GM18951 (cell line): ENCODE data around the gene BTD.
A peak's percentile ranks its signal among the peaks of the same experiment; 100 is the strongest.

Experiments
- POLR2A ChIP-seq: IDR thresholded peaks from 4 replicates; pipeline ENCODE4 v1.6.1; 2011; ENCODE audit warnings: mild to moderate bottlenecking; ENCODE audit not compliant: insufficient read length, insufficient read depth; ENCODE audit errors: extremely low read depth
- in situ Hi-C: fragments of 300-500 bp; cut with MboI; formaldehyde crosslinking; loops from one replicate; pipeline ENCODE4 v1.12.0; 2022; ENCODE audit warnings: low sequenced_read_pairs, mixed read lengths, inconsistent platforms; ENCODE audit not compliant: unreplicated experiment

The BTD gene

GRCh38 chr3:15601399-15602145, at the start of gene BTD, which contains the start of gene HACL1:
BTD (plus strand) TSS chr3:15601745; CDS start chr3:15635440, 33,695 bp downstream.
HACL1 (minus strand) TSS chr3:15601569; CDS start chr3:15601463, 106 bp downstream.
- peak; percentile 98 for TF ChIP-seq POLR2A
- in situ Hi-C loops = no loop called here

GRCh38 chr3:15551902-15552301, 49.6 kb upstream of the BTD start:
- in situ Hi-C loops = loop anchor here (25.0 kb wide), 1 partner anchor 340 kb away; the partner anchor contains the start of gene CAPN7
- no peak for TF ChIP-seq POLR2A

GRCh38 chr3:15553749-15554148, 47.8 kb upstream of the BTD start:
- TF ChIP-seq POLR2A = no peak
- in situ Hi-C loops = loop anchor here (25.0 kb wide), 1 partner anchor 341 kb away; the partner anchor contains the start of gene CAPN7

GRCh38 chr3:15556512-15556911, 45.0 kb upstream of the BTD start:
- in situ Hi-C loops = loop anchor here (25.0 kb wide), 1 partner anchor 344 kb away; the partner anchor contains the start of gene CAPN7
- no peak for TF ChIP-seq POLR2A

- no peak for TF ChIP-seq POLR2A
- in situ Hi-C loops = loop anchor here (25.0 kb wide), 1 partner anchor 345 kb away; the partner anchor contains the start of gene CAPN7
These were observed 44.0 kb upstream of the BTD start for GRCh38 chr3:15557511-15557946.

- in situ Hi-C loops = loop anchor here (25.0 kb wide), 1 partner anchor 346 kb away; the partner anchor contains the start of gene CAPN7
- no peak for TF ChIP-seq POLR2A
These were observed 43.0 kb upstream of the BTD start for GRCh38 chr3:15558581-15558980.

- in situ Hi-C loops = loop anchor here (25.0 kb wide), 1 partner anchor 350 kb away; the partner anchor contains the start of gene CAPN7
- no peak for TF ChIP-seq POLR2A
These were observed 39.0 kb upstream of the BTD start for GRCh38 chr3:15562560-15562959.

GRCh38 chr3:15563190-15563589, 38.4 kb upstream of the BTD start:
- in situ Hi-C loops = loop anchor here (25.0 kb wide), 1 partner anchor 351 kb away; the partner anchor contains the start of gene CAPN7
- TF ChIP-seq POLR2A = no peak

- TF ChIP-seq POLR2A = no peak
- in situ Hi-C loops = loop anchor here (25.0 kb wide), 1 partner anchor 360 kb away; the partner anchor contains the start of gene CAPN7
These were observed 29.4 kb upstream of the BTD start for GRCh38 chr3:15572138-15572537.

GRCh38 chr3:15575446-15575845, 26.1 kb upstream of the BTD start:
- in situ Hi-C loops = no loop called here
- no peak for TF ChIP-seq POLR2A

- in situ Hi-C loops = no loop called here
- no peak for TF ChIP-seq POLR2A
These were observed 25.1 kb upstream of the BTD start for GRCh38 chr3:15576475-15576874.

- in situ Hi-C loops = no loop called here
- no peak for TF ChIP-seq POLR2A
These were observed 23.2 kb upstream of the BTD start for GRCh38 chr3:15578289-15578867.

- no peak for TF ChIP-seq POLR2A
- in situ Hi-C loops = no loop called here
These were observed 22.5 kb upstream of the BTD start for GRCh38 chr3:15579051-15579450.
